Stimulated activated CD4-positive, alpha-beta T cell treated with anti-CD3 and anti-CD28 coated beads, Interleukin-15, amount 100 ng/mL, for 24 hours (primary cell): ENCODE measurements around the gene EPS8L1.

ENCODE experiments used
- DNase-seq: peaks from one replicate; pipeline ENCODE4 v3.0.0-alpha.2; 2020

The EPS8L1 gene

GRCh38 chr19:55080968-55081769 lies 5.5 kb downstream of the EPS8L1 start:
- DNase-seq, result peak; percentile 89

GRCh38 chr19:55081770-55082019 lies 6.0 kb downstream of the EPS8L1 start:
- no peak for DNase-seq

- DNase-seq, result peak; percentile 67
These were observed 6.6 kb downstream of the EPS8L1 start for GRCh38 chr19:55082020-55082851.

GRCh38 chr19:55083004-55083850 lies 7.6 kb downstream of the EPS8L1 start:
- no peak for DNase-seq

- no peak for DNase-seq
These were observed 8.7 kb downstream of the EPS8L1 start for GRCh38 chr19:55084416-55084815.

GRCh38 chr19:55085923-55086715 lies 10.4 kb downstream of the EPS8L1 start:
- no peak for DNase-seq

- peak; percentile 74 for DNase-seq
These were observed 11.3 kb downstream of the EPS8L1 start for GRCh38 chr19:55086730-55087541.

GRCh38 chr19:55087542-55087901 lies 11.9 kb downstream of the EPS8L1 start:
- DNase-seq, result no peak

- DNase-seq, result no peak
These were observed 12.4 kb downstream of the EPS8L1 start for GRCh38 chr19:55088021-55088451.

GRCh38 chr19:55088543-55089341 lies 13.1 kb downstream of the EPS8L1 start:
- DNase-seq, result peak; percentile 88

- no peak for DNase-seq
These were observed 13.8 kb downstream of the EPS8L1 start for GRCh38 chr19:55089342-55089944.

GRCh38 chr19:55090564-55090963 lies 14.9 kb downstream of the EPS8L1 start:
- DNase-seq, result no peak

- DNase-seq, result no peak
These were observed 15.6 kb downstream of the EPS8L1 start for GRCh38 chr19:55091126-55091910.

- no peak for DNase-seq
These were observed 16.3 kb downstream of the EPS8L1 start for GRCh38 chr19:55091955-55092354.

GRCh38 chr19:55092423-55093318 lies 17.0 kb downstream of the EPS8L1 start:
- DNase-seq, result no peak

GRCh38 chr19:55094456-55095259 lies 19.0 kb downstream of the EPS8L1 start:
- no peak for DNase-seq

GRCh38 chr19:55095260-55096060 lies 19.8 kb downstream of the EPS8L1 start:
- no peak for DNase-seq
